WERI-Rb-1 (cell line): Measurements from ENCODE around the gene PNPLA8.

Experiments
- DNase-seq: peaks from one replicate; pipeline ENCODE4 v3.0.0-alpha.2; 2020
- H3K27ac ChIP-seq: fragments of 250-450 bp; sonication (Bioruptor Pico); 2 replicates; pipeline ENCODE4 v1.5.1; 2020; ENCODE audit warnings: mild to moderate bottlenecking, moderate library complexity
- H3K27me3 ChIP-seq: fragments of 250-450 bp; sonication (Bioruptor Pico); 2 replicates; pipeline ENCODE4 v1.5.1; 2021; ENCODE audit warnings: mild to moderate bottlenecking, low read depth, moderate library complexity; ENCODE audit not compliant: insufficient read depth, severe bottlenecking
- H3K36me3 ChIP-seq: fragments of 250-450 bp; sonication (Bioruptor Pico); 2 replicates; pipeline ENCODE4 v1.5.1; 2020; ENCODE audit warnings: mild to moderate bottlenecking, moderate library complexity
- H3K4me3 ChIP-seq: 2 replicates; pipeline ENCODE4 v1.5.1; 2011; ENCODE audit warnings: low read depth, mild to moderate bottlenecking, control low read depth, low read length
- H3K9me3 ChIP-seq: fragments of 250-450 bp; sonication (Bioruptor Pico); 2 replicates; pipeline ENCODE4 v1.5.1; 2021; ENCODE audit warnings: mild to moderate bottlenecking, moderate library complexity; ENCODE audit not compliant: severe bottlenecking
- TF ChIP-seq, protein P1 (sequence below): IDR thresholded peaks from 2 replicates; pipeline ENCODE4 v1.5.1; 2011; ENCODE audit warnings: low read depth, mild to moderate bottlenecking, control low read depth, inconsistent platforms, low read length

PNPLA8 gene

DNA sequence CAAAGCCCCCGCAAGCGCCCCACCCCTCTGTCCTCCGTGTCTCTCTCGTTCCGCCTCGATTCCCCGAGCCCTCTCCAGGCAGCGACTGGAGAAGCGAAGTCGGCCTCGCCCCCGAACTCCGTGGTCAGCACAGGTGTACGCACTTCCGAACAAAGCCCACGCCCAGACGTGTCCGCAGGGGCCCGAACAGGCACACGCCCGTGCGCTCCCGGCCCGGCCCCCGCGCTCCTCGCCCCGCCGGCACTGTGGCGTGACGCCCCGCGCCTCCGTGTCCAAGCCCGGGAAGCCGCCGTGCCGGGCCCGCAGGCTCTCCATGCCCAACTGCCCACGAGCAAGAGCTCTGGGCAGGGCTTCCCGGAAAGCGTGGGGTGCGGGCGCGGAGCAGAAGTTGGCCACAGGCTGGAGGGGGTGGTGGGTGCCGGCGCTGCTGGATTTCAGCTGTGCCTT is 70.4 kb downstream of the PNPLA8 start:
- Histone ChIP-seq H3K36me3 (no peaks in the 10 kb centered on the region), H3K27me3 (no peaks in the 10 kb centered on the region), H3K4me3 (peak overlapping the region; percentile 70), H3K27ac (peak overlapping the region; percentile 45; the same call in 1 of the 2 replicates), H3K9me3 (no peaks in the 10 kb centered on the region)
- peak; percentile 30 for DNase-seq
- TF ChIP-seq, protein P1, sequence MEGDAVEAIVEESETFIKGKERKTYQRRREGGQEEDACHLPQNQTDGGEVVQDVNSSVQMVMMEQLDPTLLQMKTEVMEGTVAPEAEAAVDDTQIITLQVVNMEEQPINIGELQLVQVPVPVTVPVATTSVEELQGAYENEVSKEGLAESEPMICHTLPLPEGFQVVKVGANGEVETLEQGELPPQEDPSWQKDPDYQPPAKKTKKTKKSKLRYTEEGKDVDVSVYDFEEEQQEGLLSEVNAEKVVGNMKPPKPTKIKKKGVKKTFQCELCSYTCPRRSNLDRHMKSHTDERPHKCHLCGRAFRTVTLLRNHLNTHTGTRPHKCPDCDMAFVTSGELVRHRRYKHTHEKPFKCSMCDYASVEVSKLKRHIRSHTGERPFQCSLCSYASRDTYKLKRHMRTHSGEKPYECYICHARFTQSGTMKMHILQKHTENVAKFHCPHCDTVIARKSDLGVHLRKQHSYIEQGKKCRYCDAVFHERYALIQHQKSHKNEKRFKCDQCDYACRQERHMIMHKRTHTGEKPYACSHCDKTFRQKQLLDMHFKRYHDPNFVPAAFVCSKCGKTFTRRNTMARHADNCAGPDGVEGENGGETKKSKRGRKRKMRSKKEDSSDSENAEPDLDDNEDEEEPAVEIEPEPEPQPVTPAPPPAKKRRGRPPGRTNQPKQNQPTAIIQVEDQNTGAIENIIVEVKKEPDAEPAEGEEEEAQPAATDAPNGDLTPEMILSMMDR: no peak

DNA sequence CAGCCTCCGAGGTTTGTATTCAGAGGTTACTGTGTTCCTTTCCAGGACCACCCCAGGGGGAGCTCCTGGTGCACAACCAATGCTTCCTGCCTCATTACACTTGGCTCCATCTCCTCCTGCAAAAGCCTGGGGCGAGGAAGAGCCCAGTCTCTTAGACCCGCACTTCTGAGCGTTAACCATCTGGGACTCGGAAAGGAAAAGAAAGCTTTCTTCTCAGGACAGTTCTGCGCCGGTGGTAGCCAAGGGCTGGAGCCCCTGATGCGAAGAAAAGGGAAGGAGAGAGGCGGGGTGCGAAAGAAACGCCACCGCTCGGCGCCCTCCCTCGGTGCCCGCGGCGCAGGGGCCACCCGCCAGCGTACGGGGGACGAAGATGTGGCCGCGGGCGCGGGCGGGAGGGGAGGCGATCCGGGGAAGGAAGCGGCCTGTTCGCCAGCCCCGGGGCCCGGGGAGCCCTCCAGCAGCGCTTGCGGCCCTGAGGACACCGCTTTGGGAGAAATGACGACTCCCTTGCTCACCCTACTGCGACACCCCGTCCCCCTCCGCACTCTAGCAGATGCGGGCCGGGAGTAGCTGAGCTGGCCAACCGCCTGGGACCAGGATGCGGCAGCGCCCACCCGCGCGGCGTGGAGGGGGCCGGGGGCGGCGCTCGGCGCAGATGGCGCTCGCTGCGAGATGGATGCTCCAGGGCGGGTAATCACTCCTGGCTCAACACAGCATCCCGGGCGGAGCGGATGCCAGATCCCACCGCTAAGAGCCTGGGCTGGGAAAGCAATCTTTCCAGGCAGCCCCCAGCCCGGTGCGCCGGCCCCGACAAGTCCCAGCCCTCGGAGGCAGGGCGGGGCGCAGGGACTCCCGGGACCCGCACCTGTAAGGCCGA is 71.0 kb downstream of the PNPLA8 start:
- TF ChIP-seq, protein P1: peak; percentile 33; the same call in 1 of the 2 replicates
- H3K27me3 ChIP-seq: no peaks in the 10 kb centered on the region
- no peaks in the 10 kb centered on the region for H3K36me3 ChIP-seq
- H3K4me3 ChIP-seq: peak overlapping the region; percentile 70
- no peaks in the 10 kb centered on the region for H3K9me3 ChIP-seq
- H3K27ac ChIP-seq: no peak overlapping the region
- peak; percentile 52 for DNase-seq

DNA sequence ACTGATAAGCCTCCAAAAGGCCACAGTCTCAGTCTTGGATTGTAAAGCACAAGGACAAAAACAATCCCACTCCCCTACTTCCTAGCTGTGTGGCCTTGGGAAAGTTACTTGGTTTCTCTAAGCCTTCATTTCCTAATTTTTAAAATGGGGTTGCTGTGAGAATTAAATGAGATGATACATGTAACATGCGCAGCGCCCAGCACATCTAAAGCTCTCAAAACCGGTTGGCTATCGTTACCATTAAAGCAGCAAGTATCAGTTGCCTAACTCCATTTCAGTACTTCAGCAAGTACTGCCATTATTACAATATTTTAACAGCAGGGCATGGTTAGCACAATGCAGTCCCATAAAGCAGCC is 71.6 kb downstream of the PNPLA8 start:
- Histone ChIP-seq H3K9me3 (no peaks in the 10 kb centered on the region), H3K27me3 (no peaks in the 10 kb centered on the region), H3K36me3 (no peaks in the 10 kb centered on the region), H3K4me3 (peak overlapping the region; percentile 70), H3K27ac (no peak overlapping the region)
- TF ChIP-seq, protein P1: no peak
- no peak for DNase-seq

DNA sequence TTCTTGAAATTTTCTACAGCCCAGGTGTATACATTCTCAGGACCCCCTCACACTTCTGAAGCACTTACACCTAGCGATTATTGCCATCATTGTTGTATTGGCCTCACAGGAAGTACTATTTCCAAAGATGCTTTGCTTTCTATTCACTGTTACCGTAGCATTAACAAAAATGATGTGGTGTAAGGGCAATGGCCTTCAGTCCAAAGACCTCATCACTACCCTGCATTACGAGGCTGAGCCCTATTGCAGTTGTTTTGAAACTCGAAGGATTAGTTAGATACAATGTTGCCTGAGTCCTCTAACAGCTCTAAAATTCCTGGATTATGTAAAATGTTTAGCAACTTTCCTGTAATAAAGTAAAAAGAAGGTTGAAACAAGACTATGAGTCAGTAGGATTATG is 72.6 kb downstream of the PNPLA8 start:
- no peaks in the 10 kb centered on the region for H3K27me3 ChIP-seq
- no peak overlapping the region for H3K4me3 ChIP-seq
- H3K9me3 ChIP-seq: no peaks in the 10 kb centered on the region
- DNase-seq: no peak
- H3K36me3 ChIP-seq: no peaks in the 10 kb centered on the region
- TF ChIP-seq, protein P1: no peak
- no peak overlapping the region for H3K27ac ChIP-seq

DNA sequence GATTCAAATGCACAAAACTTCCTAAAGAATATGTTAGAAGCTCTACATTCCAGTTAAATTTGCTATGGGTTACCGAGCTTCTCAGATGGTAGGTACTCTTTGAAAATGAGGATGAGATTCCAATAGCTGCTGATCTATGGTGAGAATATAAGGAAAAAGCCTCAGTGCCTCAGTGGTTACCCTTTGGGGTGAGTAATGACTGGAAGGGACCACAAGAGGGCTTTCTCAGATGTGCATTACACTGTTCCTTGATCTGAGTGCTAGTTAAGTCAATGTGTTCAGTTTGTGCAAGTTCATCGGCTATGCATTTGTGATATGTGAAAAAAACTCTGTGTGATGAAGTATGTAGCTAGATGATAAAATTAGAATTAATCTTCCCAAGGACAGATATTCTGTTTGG is 73.2 kb downstream of the PNPLA8 start:
- Histone ChIP-seq H3K4me3 (no peak overlapping the region), H3K36me3 (no peaks in the 10 kb centered on the region), H3K9me3 (no peaks in the 10 kb centered on the region), H3K27ac (no peak overlapping the region), H3K27me3 (no peaks in the 10 kb centered on the region)
- no peak for DNase-seq
- TF ChIP-seq, protein P1: peak; percentile 71
